Bronchial epithelial cell (primary cell): ENCODE data around the gene ZMAT5. TPM values are rescaled to one million over a fixed set of nuclear protein-coding genes. Genes with fewer than 3 reads are reported as not detected.
A peak's percentile ranks its signal among the peaks of the same experiment; 100 is the strongest.

Experiments used
- DNase-seq: peaks from one replicate; pipeline ENCODE4 v3.0.0-alpha.2; 2010; ENCODE audit warnings: low read depth
- FAIRE-seq: peaks from 2 replicates; lab custom pipeline; 2011; peaks lifted over from hg19 to GRCh38; lab: Jason Lieb, UNC
- H3K27me3 ChIP-seq: 2 replicates; pipeline ENCODE4 v1.5.1; 2011; ENCODE audit warnings: low read length; ENCODE audit not compliant: control insufficient read depth, insufficient read depth
- H3K36me3 ChIP-seq: 2 replicates; pipeline ENCODE4 v1.5.1; 2011; ENCODE audit warnings: low read length; ENCODE audit not compliant: control insufficient read depth, insufficient read depth
- H3K4me3 ChIP-seq: 2 replicates; pipeline ENCODE4 v1.5.1; 2011; ENCODE audit warnings: mild to moderate bottlenecking, low read depth, low read length, control low read depth
- total RNA-seq: library from RNA; depleted of rRNA; stranded (reverse); fragments of >200 nt; gene quantifications from 2 replicates; pipeline ENCODE4 v1.2.1, GENCODE V29; 2014
- TF ChIP-seq, protein P1 (sequence below): IDR thresholded peaks from 2 replicates; pipeline ENCODE4 v1.5.1; 2011; ENCODE audit warnings: mild to moderate bottlenecking, moderate library complexity, low read length, control low read depth, inconsistent platforms; ENCODE audit not compliant: insufficient read depth, severe bottlenecking

ZMAT5 gene, protein sequence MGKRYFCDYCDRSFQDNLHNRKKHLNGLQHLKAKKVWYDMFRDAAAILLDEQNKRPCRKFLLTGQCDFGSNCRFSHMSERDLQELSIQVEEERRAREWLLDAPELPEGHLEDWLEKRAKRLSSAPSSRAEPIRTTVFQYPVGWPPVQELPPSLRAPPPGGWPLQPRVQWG
- 24.2 and 24.7 TPM in 2 replicates for total RNA-seq

DNA sequence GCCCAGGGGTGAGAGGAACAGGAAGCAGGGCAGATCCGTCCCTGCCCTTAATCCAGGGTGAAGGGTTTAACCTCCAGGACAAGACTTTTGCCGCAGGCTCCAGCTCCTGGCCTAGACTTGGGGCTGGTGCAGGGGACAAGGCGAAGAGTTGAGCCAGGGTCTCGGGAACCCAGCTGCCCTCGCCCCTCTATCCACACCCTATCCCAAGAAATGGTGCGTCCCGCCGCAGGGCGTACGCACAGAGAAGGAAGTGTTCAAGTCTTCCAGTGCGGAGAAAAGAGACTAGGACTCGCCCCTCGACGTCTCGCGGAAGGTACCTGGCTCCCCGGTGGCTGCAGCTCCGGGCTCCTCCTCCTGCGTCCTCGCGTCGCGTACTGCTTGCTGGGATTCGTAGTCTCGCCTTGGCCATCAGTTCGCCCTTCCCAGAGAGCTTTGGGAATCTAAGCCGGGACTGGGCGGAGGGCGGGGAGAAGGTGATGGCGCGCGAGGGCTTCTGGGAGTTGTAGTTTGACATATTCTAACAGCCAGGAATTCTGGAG lies at the start of gene ZMAT5:
TSS of gene ZMAT5 (minus strand) at position 376 of the 539 bp plus-strand sequence. CDS start 18,463 bp downstream, outside the sequence.
- TF ChIP-seq, protein P1, sequence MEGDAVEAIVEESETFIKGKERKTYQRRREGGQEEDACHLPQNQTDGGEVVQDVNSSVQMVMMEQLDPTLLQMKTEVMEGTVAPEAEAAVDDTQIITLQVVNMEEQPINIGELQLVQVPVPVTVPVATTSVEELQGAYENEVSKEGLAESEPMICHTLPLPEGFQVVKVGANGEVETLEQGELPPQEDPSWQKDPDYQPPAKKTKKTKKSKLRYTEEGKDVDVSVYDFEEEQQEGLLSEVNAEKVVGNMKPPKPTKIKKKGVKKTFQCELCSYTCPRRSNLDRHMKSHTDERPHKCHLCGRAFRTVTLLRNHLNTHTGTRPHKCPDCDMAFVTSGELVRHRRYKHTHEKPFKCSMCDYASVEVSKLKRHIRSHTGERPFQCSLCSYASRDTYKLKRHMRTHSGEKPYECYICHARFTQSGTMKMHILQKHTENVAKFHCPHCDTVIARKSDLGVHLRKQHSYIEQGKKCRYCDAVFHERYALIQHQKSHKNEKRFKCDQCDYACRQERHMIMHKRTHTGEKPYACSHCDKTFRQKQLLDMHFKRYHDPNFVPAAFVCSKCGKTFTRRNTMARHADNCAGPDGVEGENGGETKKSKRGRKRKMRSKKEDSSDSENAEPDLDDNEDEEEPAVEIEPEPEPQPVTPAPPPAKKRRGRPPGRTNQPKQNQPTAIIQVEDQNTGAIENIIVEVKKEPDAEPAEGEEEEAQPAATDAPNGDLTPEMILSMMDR = no peak
- peaks cover 6% of the 10 kb centered on the region for H3K36me3 ChIP-seq
- H3K4me3 ChIP-seq = peak within 1 kb of the TSS; percentile 71
- DNase-seq (peak; percentile 97), FAIRE-seq (no peak)
- H3K27me3 ChIP-seq = no peaks in the 10 kb centered on the region

DNA sequence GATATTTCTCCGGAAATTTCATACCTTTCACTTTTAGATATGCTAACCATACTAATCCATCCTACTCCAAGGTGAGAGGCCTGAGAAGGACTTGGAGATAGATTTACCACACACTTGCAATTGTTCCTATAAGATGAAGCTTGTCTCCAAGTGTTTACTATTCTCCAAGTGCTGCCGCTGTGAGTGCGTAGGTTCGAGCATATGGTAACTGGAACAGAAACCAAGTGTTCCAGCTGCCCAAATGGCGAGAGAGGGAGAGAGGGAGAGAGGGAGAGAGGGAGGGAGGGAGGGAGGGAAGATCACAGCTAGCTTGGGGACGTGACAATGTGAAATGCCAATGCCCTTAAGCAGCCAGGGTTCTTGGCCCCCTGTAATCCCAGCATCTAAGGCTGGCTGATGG lies 49.7 kb upstream of the ZMAT5 start:
- Histone ChIP-seq H3K4me3 (no peak overlapping the region), H3K27me3 (no peaks in the 10 kb centered on the region), H3K36me3 (peaks cover 10% of the 10 kb centered on the region)
- TF ChIP-seq, protein P1 = no peak
- FAIRE-seq (no peak), DNase-seq (no peak)

DNA sequence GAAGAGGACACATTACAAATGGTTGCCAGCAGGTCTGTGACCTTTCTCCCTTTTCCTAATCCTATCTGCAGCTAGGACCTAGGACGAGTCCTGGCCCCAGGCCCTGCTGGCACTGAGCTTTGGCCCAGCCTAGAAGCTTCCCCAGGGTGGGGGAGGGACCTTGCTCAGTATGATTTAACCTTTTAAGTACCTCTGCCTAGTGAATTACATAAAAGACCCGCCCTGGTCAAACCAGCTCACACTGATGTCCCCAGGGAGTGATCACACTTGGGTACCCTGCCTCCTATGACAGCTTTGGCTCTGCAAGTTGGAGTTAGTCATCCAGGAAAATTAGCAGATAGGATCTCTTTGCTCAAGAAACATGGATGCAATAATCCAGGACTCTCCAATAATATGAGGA lies 49.3 kb upstream of the ZMAT5 start:
- TF ChIP-seq, protein P1 = no peak
- H3K36me3 ChIP-seq = peaks cover 10% of the 10 kb centered on the region
- H3K4me3 ChIP-seq = no peak overlapping the region
- peak; percentile 59 for DNase-seq
- no peak for FAIRE-seq
- H3K27me3 ChIP-seq = no peaks in the 10 kb centered on the region

DNA sequence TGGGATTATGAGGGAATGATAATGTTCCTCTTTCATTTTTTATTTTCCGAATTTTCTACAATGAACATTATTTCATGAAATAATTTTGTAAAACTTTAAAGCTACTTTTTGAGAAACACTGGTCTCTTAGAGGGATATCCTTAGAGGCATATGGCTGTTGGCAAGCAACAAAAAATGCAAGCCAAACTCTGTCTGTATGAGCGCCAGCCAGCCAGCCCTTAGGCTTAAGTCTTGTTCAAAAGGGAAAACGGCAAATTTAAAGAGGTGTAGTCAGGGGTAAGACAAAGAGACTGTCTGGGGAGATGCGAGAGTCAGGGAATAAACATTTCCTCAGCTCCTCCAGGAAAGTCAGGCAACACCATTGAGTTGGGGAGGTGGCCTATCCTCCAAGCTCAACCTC lies 48.8 kb upstream of the ZMAT5 start:
- peaks cover 10% of the 10 kb centered on the region for H3K36me3 ChIP-seq
- no peak overlapping the region for H3K4me3 ChIP-seq
- TF ChIP-seq, protein P1 = no peak
- FAIRE-seq = no peak
- DNase-seq = no peak
- H3K27me3 ChIP-seq = no peaks in the 10 kb centered on the region

DNA sequence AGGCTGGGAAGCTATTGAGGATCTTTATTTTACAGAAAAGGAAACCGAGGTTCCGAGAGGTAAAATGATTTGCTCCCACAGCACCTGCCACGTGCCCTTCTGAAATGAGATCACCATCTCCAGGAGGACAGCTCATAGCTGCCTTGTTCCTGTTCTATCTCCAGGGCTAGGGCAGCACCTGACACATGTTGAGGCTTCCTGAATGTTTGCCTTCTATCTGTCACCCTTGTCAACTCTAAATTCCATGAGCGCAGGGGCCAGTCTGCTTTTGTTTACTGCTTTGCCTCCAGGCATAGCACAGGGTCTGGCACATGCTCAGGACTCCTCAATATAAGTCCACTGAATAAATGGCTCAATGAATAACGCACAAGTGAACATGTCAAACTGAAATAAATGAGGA lies 47.2 kb upstream of the ZMAT5 start:
- peak; percentile 44 for DNase-seq
- Histone ChIP-seq H3K27me3 (no peaks in the 10 kb centered on the region), H3K4me3 (no peak overlapping the region), H3K36me3 (peaks cover 14% of the 10 kb centered on the region)
- TF ChIP-seq, protein P1 = no peak
- no peak for FAIRE-seq
